HFF-Myc (cell line): Measurements from ENCODE around the gene NCKIPSD.

Experiments
- DNase-seq: peaks from one replicate; pipeline ENCODE4 v3.0.0-alpha.2; 2011; ENCODE audit warnings: low read depth; ENCODE audit errors: extremely low read depth
- H3K4me3 ChIP-seq: replicated peaks from 2 replicates; pipeline ENCODE4 v1.5.1; 2011; ENCODE audit warnings: low read depth, mild to moderate bottlenecking, control low read depth, low read length
- TF ChIP-seq, protein P1 (sequence below): IDR thresholded peaks from 2 replicates; pipeline ENCODE4 v1.5.1; 2012; ENCODE audit warnings: mild to moderate bottlenecking, low read depth, low read length, control low read depth; ENCODE audit errors: missing control alignments

The NCKIPSD gene

DNA sequence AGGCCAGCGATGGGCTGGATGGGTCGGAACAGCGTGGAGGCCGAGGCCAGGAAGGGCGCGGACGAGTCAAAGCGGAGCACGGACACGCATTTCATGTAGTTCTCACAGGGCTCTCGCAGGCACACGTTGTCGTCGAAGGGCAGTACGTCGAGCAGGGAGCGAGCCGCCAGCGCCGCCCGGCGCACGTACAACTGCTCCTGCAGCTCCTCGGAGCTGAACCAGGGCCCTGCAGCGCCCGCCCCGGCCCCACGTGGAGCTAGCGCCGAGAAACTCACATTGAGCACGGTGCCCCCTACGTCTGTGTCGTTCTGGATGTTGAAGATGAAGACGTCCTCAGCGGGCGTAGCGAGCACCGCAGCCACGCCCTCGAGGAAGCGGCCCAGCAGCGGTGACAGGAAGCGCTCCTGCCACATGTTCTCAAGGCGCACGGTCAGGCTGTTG, 28.9 kb downstream of the NCKIPSD start:
- TF ChIP-seq, protein P1, sequence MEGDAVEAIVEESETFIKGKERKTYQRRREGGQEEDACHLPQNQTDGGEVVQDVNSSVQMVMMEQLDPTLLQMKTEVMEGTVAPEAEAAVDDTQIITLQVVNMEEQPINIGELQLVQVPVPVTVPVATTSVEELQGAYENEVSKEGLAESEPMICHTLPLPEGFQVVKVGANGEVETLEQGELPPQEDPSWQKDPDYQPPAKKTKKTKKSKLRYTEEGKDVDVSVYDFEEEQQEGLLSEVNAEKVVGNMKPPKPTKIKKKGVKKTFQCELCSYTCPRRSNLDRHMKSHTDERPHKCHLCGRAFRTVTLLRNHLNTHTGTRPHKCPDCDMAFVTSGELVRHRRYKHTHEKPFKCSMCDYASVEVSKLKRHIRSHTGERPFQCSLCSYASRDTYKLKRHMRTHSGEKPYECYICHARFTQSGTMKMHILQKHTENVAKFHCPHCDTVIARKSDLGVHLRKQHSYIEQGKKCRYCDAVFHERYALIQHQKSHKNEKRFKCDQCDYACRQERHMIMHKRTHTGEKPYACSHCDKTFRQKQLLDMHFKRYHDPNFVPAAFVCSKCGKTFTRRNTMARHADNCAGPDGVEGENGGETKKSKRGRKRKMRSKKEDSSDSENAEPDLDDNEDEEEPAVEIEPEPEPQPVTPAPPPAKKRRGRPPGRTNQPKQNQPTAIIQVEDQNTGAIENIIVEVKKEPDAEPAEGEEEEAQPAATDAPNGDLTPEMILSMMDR = no peak
- peak overlapping the region; percentile 31; the same call in 1 of the 2 replicates for H3K4me3 ChIP-seq
- DNase-seq = no peak

DNA sequence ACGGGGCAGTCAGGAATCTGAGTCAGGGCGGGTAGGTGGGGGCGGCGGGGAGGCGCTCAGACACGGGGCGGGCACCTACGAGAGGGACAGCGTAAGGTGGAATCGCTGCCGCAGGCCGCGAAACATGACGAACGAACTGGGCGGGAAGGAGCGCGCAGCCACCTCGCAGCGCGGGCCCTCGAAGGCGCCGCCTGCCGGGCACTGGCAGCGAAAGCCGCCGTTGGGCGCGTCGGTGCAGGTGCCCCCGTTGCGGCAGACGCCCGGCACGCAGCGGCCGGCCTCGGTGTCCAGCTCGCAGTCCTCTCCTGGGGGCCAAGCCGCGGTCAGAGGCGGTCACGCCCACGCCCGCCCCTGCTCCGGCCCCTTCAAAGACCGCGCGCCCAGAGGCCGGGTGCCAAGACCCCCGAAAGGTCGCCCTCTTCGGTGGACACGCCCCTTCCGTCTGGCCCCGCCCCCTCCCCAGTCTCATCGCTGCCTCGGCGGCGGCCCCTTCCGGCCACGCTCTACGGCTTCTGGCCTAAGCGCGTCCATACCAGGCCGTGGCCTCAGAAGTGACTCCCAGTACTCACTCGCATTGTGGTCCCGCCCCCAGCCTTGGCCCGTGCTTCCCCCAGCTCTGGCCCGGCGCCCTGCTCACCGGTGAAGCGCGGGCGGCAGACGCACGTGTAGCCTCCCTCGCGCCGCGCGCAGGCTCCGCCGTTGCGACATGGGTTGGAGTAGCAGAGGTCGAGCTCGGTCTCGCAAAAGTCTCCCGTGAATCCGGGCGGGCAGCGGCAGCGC, 29.5 kb downstream of the NCKIPSD start:
- TF ChIP-seq, protein P1 = peak; percentile 57
- peak overlapping the region; percentile 31 for H3K4me3 ChIP-seq
- DNase-seq = no peak

DNA sequence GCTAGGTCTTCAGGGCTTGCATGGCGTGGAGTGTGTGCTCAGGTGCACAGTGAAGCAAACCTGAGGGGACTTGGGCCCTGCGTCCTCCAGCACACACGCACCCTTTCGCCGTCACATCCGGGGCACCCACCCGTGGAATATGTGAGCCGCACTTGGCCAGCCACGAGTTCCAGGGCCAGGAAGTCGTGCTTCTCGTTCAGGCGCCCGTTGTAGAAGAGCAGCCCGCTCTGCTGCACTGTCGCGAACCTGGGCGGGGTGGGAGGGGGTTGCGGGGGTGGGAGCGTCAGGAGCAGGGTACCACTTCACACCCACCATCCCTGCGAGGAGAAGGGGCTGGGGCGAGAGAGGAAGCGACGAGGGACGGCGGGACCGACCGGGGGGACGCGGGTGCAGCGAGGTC, 30.1 kb downstream of the NCKIPSD start:
- TF ChIP-seq, protein P1 = no peak
- H3K4me3 ChIP-seq = no peak overlapping the region
- DNase-seq = no peak

DNA sequence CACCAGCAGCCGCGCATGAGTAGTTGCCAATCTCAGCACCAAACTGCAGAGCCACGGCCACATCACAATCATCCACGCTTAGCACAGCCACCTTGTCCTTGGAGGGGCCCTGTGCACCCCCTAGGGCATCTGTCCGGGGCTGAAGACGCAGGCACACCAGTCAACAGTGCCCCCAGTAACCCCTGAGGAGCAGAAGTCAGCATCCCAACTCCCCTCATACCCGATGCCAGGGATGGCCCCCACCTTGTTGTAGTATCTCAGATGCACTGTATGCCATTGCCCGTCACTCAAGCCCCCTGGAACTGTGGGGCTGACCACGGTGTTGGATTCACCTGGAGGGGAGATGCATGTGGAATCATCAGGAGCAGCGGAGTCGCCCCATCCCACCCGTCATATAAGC, 30.7 kb downstream of the NCKIPSD start:
- no peak overlapping the region for H3K4me3 ChIP-seq
- TF ChIP-seq, protein P1 = no peak
- no peak for DNase-seq

- H3K4me3 ChIP-seq = no peak overlapping the region
- DNase-seq = no peak
- TF ChIP-seq, protein P1 = no peak
These were observed 32.6 kb downstream of the NCKIPSD start for GRCh38 chr3:48652923-48653715.

DNA sequence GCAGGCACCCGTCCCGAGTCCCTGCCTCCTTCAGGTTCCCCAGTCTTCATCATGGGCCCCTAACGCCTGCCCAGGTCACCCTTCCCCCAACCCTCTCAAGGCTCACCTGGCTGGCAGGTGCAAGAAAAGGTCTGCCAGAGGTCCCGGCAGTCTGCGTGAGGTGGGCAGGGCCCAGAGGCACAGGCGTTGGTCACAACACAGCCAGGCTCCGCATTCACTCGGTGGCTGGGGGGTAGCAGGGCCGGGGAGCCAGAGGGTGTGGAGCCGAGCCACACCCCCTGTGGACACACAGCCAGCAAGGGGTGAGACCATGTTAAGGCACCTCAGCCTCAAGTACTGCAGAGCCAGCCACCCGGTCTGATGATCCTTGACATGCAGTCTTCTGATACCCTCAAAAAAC, 33.9 kb downstream of the NCKIPSD start:
- TF ChIP-seq, protein P1 = no peak
- no peak overlapping the region for H3K4me3 ChIP-seq
- DNase-seq = no peak
